Neural cell (in vitro differentiated cells): ENCODE measurements around the gene MCM5. TPM values are rescaled to one million over a fixed set of nuclear protein-coding genes. Genes with fewer than 3 reads are reported as not detected.
A peak's percentile ranks its signal among the peaks of the same experiment; 100 is the strongest.
"Not testable (repeated sequence)": the region's sequence is repeated elsewhere in the genome, so short reads cannot be mapped to it uniquely, and the experiment has no call there.

Experiments
- H2AFZ ChIP-seq: fragments of 200-600, 300-800 bp; sonication (generic), shearing (Covaris generic); 2 replicates; pipeline ENCODE4 v1.6.0; 2014; ENCODE audit warnings: low read depth, mild to moderate bottlenecking, antibody characterized with exemption, low read length, moderate library complexity
- H3F3A ChIP-seq: fragments of 200-600 bp; shearing (Covaris generic); 2 replicates; pipeline ENCODE4 v1.6.1; 2016; ENCODE audit warnings: mild to moderate bottlenecking, moderate library complexity, mixed read lengths, antibody characterized with exemption, low read length; ENCODE audit not compliant: insufficient read depth, poor library complexity, severe bottlenecking
- H3K27ac ChIP-seq: fragments of 200-600, 300-800 bp; sonication (generic), shearing (Covaris generic); 2 replicates; pipeline ENCODE4 v1.5.1; 2014; ENCODE audit warnings: mild to moderate bottlenecking, low read length, moderate library complexity
- H3K27me3 ChIP-seq: fragments of 300-800, 200-600 bp; sonication (generic), shearing (Covaris generic); 2 replicates; pipeline ENCODE4 v1.6.0; 2014; ENCODE audit warnings: mild to moderate bottlenecking, low read depth, low read length, moderate library complexity; ENCODE audit not compliant: insufficient read depth
- H3K36me3 ChIP-seq: fragments of 300-800, 200-600 bp; sonication (generic), shearing (Covaris generic); 2 replicates; pipeline ENCODE4 v1.5.1; 2014; ENCODE audit warnings: mild to moderate bottlenecking, antibody characterized with exemption, low read length, moderate library complexity; ENCODE audit not compliant: insufficient read depth
- H3K4me2 ChIP-seq: fragments of 300-800, 200-600 bp; sonication (generic), shearing (Covaris generic); 2 replicates; pipeline ENCODE4 v1.6.0; 2014; ENCODE audit warnings: mild to moderate bottlenecking, low read length
- H3K4me3 ChIP-seq: fragments of 300-800, 200-600 bp; sonication (generic), shearing (Covaris generic); 2 replicates; pipeline ENCODE4 v1.5.1; 2014; ENCODE audit warnings: mild to moderate bottlenecking, low read length, moderate library complexity
- H3K79me2 ChIP-seq: fragments of 200-600 bp; shearing (Covaris generic); replicated peaks from 2 replicates; pipeline ENCODE4 v1.6.0; 2014; ENCODE audit warnings: mild to moderate bottlenecking, low read length, moderate library complexity; ENCODE audit not compliant: insufficient read depth
- H3K9ac ChIP-seq: fragments of 300-800, 200-600 bp; sonication (generic), shearing (Covaris generic); 2 replicates; pipeline ENCODE4 v1.6.1; 2016; ENCODE audit warnings: mild to moderate bottlenecking, low read length, mixed read lengths
- H3K9me2 ChIP-seq: fragments of 200-600 bp; shearing (Covaris generic); 2 replicates; pipeline ENCODE4 v1.6.1; 2016; ENCODE audit warnings: mild to moderate bottlenecking, low read length, mixed read lengths; ENCODE audit not compliant: insufficient read depth
- H3K9me3 ChIP-seq: fragments of 200-600, 300-800 bp; sonication (generic), shearing (Covaris generic); 2 replicates; pipeline ENCODE4 v1.6.1; 2016; ENCODE audit warnings: mild to moderate bottlenecking, mixed run types, low read length, moderate library complexity, mixed read lengths
- H4K20me1 ChIP-seq: fragments of 200-600 bp; shearing (Covaris generic); 2 replicates; pipeline ENCODE4 v1.6.1; 2016; ENCODE audit warnings: mild to moderate bottlenecking, mixed run types; ENCODE audit not compliant: insufficient read depth
- CTCF ChIP-seq: fragments of 450-650 bp; IDR thresholded peaks from 2 replicates; pipeline ENCODE4 v1.5.1; 2014; ENCODE audit warnings: antibody characterized with exemption, mild to moderate bottlenecking, moderate library complexity; ENCODE audit not compliant: poor library complexity, severe bottlenecking
- EP300 ChIP-seq: fragments of 450-650 bp; conservative IDR thresholded peaks from 2 replicates; pipeline ENCODE4 v1.6.1; 2014; ENCODE audit warnings: antibody characterized with exemption, mild to moderate bottlenecking, moderate library complexity; ENCODE audit not compliant: poor library complexity, severe bottlenecking
- EZH2 ChIP-seq: fragments of 200-600, 300-800 bp; shearing (Covaris generic), sonication (generic); IDR thresholded peaks from 2 replicates; pipeline ENCODE4 v1.6.1; 2014; ENCODE audit warnings: antibody characterized with exemption, low read length, borderline replicate concordance, mild to moderate bottlenecking; ENCODE audit not compliant: insufficient read depth, poor library complexity, severe bottlenecking
- MXI1 ChIP-seq: fragments of 450-650 bp; conservative IDR thresholded peaks from 2 replicates; pipeline ENCODE4 v1.6.1; 2014; ENCODE audit warnings: antibody characterized with exemption, mild to moderate bottlenecking; ENCODE audit not compliant: poor library complexity, severe bottlenecking
- POLR2AphosphoS5 ChIP-seq: IDR thresholded peaks from 2 replicates; pipeline ENCODE4 v1.6.1; 2012
- RAD21 ChIP-seq: fragments of 450-650 bp; conservative IDR thresholded peaks from 2 replicates; pipeline ENCODE4 v1.6.1; 2014; ENCODE audit warnings: antibody characterized with exemption, mild to moderate bottlenecking, moderate library complexity
- REST ChIP-seq: IDR thresholded peaks from 2 replicates; pipeline ENCODE4 v1.6.1; 2012; ENCODE audit warnings: borderline replicate concordance
- SMC3 ChIP-seq: fragments of 450-650 bp; conservative IDR thresholded peaks from 2 replicates; pipeline ENCODE4 v1.6.1; 2014; ENCODE audit warnings: antibody characterized with exemption, mild to moderate bottlenecking, moderate library complexity; ENCODE audit not compliant: poor library complexity
- TAF1 ChIP-seq: IDR thresholded peaks from 2 replicates; pipeline ENCODE4 v1.6.1; 2012; ENCODE audit warnings: low read depth
- polyA plus RNA-seq: library from polyadenylated mRNA; depleted of rRNA; stranded (reverse); fragments of >200 nt; gene quantifications from 2 replicates; pipeline ENCODE4 v1.2.3, GENCODE V29; 2014

MCM5 gene
- polyA plus RNA-seq, 1 donor from 2014 or later: 6.9 TPM

GRCh38 chr22:35471566-35471965, 71.6 kb downstream of the MCM5 start:
- not testable (repeated sequence) for H3K4me3 ChIP-seq, H3K9me3 ChIP-seq, H3K27me3 ChIP-seq, H3K27ac ChIP-seq, H2AFZ ChIP-seq, H4K20me1 ChIP-seq, H3K4me2 ChIP-seq, H3K9me2 ChIP-seq, H3K79me2 ChIP-seq, H3K36me3 ChIP-seq, H3F3A ChIP-seq, H3K9ac ChIP-seq
- peak; percentile 74 for TF ChIP-seq REST

- Histone ChIP-seq H3K27me3 (no peaks in the 10 kb centered on the region), H3K79me2 (no peaks in the 10 kb centered on the region), H3K27ac (no peak overlapping the region), H3K36me3 (no peaks in the 10 kb centered on the region), H3F3A (no peaks in the 10 kb centered on the region), H2AFZ (no peak overlapping the region), H3K4me2 (no peak overlapping the region), H3K9ac (no peak overlapping the region), H3K9me3 (no peaks in the 10 kb centered on the region), H3K9me2 (no peaks in the 10 kb centered on the region), H4K20me1 (no peaks in the 10 kb centered on the region), H3K4me3 (no peak overlapping the region)
- TF ChIP-seq REST: no peak
- TF ChIP-seq EZH2: no peak
- no peak for TF ChIP-seq EP300
- no peak for TF ChIP-seq TAF1
- TF ChIP-seq SMC3: no peak
- TF ChIP-seq RAD21: no peak
- no peak for TF ChIP-seq POLR2AphosphoS5
- TF ChIP-seq CTCF: no peak
- TF ChIP-seq MXI1: no peak
These were observed 72.5 kb downstream of the MCM5 start for GRCh38 chr22:35472488-35472887.
